ENCODE measurements around the gene FBXW11. TPM values are rescaled to one million over a fixed set of nuclear protein-coding genes. Genes with fewer than 3 reads are reported as not detected.

The FBXW11 gene
- total RNA-seq, 1 donor from 2014 or later, result 110 TPM

DNA sequence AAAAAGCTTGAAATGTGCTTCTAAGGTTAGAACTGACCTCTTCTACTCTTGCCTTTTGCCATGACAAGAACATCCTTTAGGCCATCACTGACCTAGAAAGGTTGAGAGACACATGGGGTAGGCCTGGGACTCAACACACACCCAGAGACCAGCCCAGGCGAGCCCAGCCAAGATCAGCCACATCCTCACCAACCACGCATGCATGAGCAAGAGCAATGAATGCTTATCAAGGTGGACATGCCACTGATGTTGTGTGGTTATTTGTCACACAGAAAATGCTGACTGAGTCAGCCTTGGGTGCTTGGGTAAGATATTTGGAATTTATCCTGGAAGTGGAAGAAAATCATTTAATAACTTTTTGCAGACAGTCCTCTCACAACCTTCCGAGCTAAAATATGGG is 181.4 kb downstream of the FBXW11 start:
- no peak overlapping the region for H3K27ac Mint-ChIP-seq (ENCODE audit: unreplicated experiment)
- TF ChIP-seq, protein P1, sequence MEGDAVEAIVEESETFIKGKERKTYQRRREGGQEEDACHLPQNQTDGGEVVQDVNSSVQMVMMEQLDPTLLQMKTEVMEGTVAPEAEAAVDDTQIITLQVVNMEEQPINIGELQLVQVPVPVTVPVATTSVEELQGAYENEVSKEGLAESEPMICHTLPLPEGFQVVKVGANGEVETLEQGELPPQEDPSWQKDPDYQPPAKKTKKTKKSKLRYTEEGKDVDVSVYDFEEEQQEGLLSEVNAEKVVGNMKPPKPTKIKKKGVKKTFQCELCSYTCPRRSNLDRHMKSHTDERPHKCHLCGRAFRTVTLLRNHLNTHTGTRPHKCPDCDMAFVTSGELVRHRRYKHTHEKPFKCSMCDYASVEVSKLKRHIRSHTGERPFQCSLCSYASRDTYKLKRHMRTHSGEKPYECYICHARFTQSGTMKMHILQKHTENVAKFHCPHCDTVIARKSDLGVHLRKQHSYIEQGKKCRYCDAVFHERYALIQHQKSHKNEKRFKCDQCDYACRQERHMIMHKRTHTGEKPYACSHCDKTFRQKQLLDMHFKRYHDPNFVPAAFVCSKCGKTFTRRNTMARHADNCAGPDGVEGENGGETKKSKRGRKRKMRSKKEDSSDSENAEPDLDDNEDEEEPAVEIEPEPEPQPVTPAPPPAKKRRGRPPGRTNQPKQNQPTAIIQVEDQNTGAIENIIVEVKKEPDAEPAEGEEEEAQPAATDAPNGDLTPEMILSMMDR (IDR thresholded peaks at IDR 0.05; ENCODE audit: partially characterized antibody, unreplicated experiment), result no peak
- H3K4me1 Mint-ChIP-seq (ENCODE audit: low read depth, unreplicated experiment), result no peaks in the 10 kb centered on the region
- DNase-seq, result no peak
- H3K27me3 Mint-ChIP-seq (ENCODE audit: unreplicated experiment), result peaks cover 2% of the 10 kb centered on the region
- no peak overlapping the region for H3K4me3 Mint-ChIP-seq (ENCODE audit: unreplicated experiment)
- no peaks in the 10 kb centered on the region for H3K9me3 Mint-ChIP-seq (ENCODE audit: unreplicated experiment)
- H3K36me3 Mint-ChIP-seq (ENCODE audit: unreplicated experiment), result peaks cover 6% of the 10 kb centered on the region

DNA sequence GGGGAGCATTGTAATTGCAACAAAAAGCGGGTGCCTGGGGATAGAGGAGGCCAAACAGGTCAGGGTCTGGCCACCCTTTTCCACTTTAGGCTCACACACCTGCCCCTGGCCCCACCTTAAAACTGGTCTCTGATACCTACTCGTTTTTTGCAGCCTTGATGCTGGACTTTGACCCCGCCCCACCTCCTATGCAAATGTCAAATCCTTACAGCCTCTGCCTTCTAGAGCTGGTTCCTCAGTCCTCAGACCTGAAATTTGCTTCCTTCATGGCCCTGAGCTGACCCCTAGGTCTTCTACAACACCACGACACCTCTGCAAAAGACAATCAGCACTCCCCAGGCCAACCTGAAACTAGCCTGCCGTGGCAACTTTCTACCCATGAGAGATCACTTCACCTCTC is 183.2 kb downstream of the FBXW11 start:
- TF ChIP-seq, protein P1 (IDR thresholded peaks at IDR 0.05; ENCODE audit: partially characterized antibody, unreplicated experiment), result no peak
- Mint-ChIP-seq H3K27ac (ENCODE audit: unreplicated experiment) (no peak overlapping the region), H3K4me3 (ENCODE audit: unreplicated experiment) (no peak overlapping the region), H3K36me3 (ENCODE audit: unreplicated experiment) (peaks cover 6% of the 10 kb centered on the region), H3K9me3 (ENCODE audit: unreplicated experiment) (no peaks in the 10 kb centered on the region), H3K27me3 (ENCODE audit: unreplicated experiment) (peaks cover 2% of the 10 kb centered on the region), H3K4me1 (ENCODE audit: low read depth, unreplicated experiment) (no peaks in the 10 kb centered on the region)
- DNase-seq, result no peak

DNA sequence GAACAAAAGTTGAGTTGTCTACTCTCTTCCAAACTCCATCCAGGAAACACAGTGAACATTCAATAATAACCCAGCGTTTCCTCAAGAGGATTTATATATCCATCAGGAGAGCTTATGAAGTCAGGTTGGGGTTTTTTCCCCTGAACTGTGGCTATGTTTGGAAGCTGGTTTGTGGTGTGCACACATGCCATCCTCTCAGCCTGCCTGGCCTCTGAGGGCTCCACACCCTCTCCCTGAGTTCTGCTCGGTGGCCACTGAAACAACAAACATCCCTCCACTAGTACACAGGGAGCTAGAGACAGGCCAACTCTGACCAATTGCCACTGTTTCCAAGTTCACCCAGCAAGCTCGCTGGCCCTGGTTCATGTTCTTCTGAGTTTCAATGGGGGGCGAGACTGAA is 185.2 kb downstream of the FBXW11 start:
- Mint-ChIP-seq H3K4me1 (ENCODE audit: low read depth, unreplicated experiment) (no peaks in the 10 kb centered on the region), H3K9me3 (ENCODE audit: unreplicated experiment) (no peaks in the 10 kb centered on the region), H3K4me3 (ENCODE audit: unreplicated experiment) (no peak overlapping the region), H3K27me3 (ENCODE audit: unreplicated experiment) (no peaks in the 10 kb centered on the region), H3K36me3 (ENCODE audit: unreplicated experiment) (no peaks in the 10 kb centered on the region), H3K27ac (ENCODE audit: unreplicated experiment) (no peak overlapping the region)
- no peak for DNase-seq
- TF ChIP-seq, protein P1 (IDR thresholded peaks at IDR 0.05; ENCODE audit: partially characterized antibody, unreplicated experiment), result no peak

DNA sequence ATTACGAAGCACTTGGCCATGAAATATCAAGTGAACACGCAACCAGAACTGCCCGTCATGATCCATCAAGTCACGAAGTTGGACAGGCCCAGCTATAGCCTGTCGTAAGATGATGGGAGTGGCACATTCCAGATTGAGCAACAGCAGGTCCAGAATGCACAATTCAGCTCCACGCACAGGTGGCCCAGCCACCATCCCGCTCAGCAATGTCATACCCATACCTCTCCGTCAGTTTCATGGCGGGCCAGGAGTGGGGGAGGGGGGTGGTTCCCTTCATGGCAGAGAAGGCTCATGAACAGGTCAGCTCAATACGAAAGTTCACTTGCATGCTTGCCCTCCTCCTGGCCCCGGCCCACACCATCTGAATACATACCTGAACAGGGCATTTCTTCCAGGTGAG is 185.9 kb downstream of the FBXW11 start:
- Mint-ChIP-seq H3K36me3 (ENCODE audit: unreplicated experiment) (no peaks in the 10 kb centered on the region), H3K27me3 (ENCODE audit: unreplicated experiment) (no peaks in the 10 kb centered on the region), H3K4me3 (ENCODE audit: unreplicated experiment) (no peak overlapping the region), H3K27ac (ENCODE audit: unreplicated experiment) (no peak overlapping the region), H3K9me3 (ENCODE audit: unreplicated experiment) (no peaks in the 10 kb centered on the region), H3K4me1 (ENCODE audit: low read depth, unreplicated experiment) (no peaks in the 10 kb centered on the region)
- no peak for DNase-seq
- TF ChIP-seq, protein P1 (IDR thresholded peaks at IDR 0.05; ENCODE audit: partially characterized antibody, unreplicated experiment), result no peak

DNA sequence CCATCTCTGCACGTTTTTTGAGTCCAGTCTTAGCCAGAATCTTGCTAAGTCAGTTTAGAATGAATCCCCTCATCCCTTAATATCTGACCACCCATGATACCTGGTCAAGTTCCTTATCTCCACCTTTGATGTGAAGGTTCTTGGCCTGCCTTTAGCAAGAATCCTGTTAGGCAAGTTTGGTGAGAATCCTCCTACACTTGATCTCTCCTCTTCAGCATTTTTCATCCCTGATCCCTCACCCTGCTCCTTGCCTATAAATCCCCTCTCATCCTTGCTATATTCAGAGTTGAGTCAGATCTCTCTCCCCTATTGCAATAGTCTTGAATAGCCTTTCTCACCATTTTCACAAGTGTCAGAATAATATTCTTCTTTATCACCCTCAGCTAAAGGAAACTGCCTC is 189.8 kb downstream of the FBXW11 start:
- Mint-ChIP-seq H3K4me1 (ENCODE audit: low read depth, unreplicated experiment) (no peaks in the 10 kb centered on the region), H3K27ac (ENCODE audit: unreplicated experiment) (no peak overlapping the region), H3K36me3 (ENCODE audit: unreplicated experiment) (no peaks in the 10 kb centered on the region), H3K4me3 (ENCODE audit: unreplicated experiment) (no peak overlapping the region), H3K27me3 (ENCODE audit: unreplicated experiment) (no peaks in the 10 kb centered on the region), H3K9me3 (ENCODE audit: unreplicated experiment) (no peaks in the 10 kb centered on the region)
- no peak for DNase-seq
- TF ChIP-seq, protein P1 (IDR thresholded peaks at IDR 0.05; ENCODE audit: partially characterized antibody, unreplicated experiment), result no peak
